Stomach (tissue), 9 donors: Measurements from ENCODE around the gene GOSR2. TPM values are rescaled to one million over a fixed set of nuclear protein-coding genes. Genes with fewer than 3 reads are reported as not detected.
"Not testable (repeated sequence)": the region's sequence is repeated elsewhere in the genome, so short reads cannot be mapped to it uniquely, and the experiment has no call there.

Source experiments
- DNase-seq, 2 donors: peaks; one replicate each; pipeline versions ENCODE4 v3.0.0 to v3.0.0-alpha.2; 2013 to 2019
- H3K27ac ChIP-seq, 5 donors: fragments of 200-600 bp in 4 of 5; sonication (generic) in 4 of 5; one replicate each; pipeline ENCODE4 v1.5.1; 2013 to 2019; ENCODE audit warnings: mild to moderate bottlenecking in 1 of 5, moderate library complexity in 1 of 5
- H3K27me3 ChIP-seq, 3 donors: fragments of 200-600 bp; sonication (generic); one replicate each; pipeline ENCODE4 v1.5.1; 2017 to 2019; ENCODE audit warnings: mixed run types in 1 of 3
- H3K36me3 ChIP-seq, 4 donors: fragments of 200-600 bp; sonication (generic); 1 replicate in 3 of 4; 2 replicates in 1 of 4; pipeline ENCODE4 v1.5.1; 2016 to 2019
- H3K4me1 ChIP-seq, 4 donors: fragments of 200-600 bp; sonication (generic); one replicate each; pipeline ENCODE4 v1.5.1; 2016 to 2019
- H3K4me3 ChIP-seq, 4 donors: fragments of 200-600 bp; sonication (generic) in 3 of 4; one replicate each; pipeline ENCODE4 v1.5.1; 2016 to 2019; ENCODE audit warnings: mild to moderate bottlenecking in 1 of 4
- H3K9me3 ChIP-seq, 4 donors: fragments of 200-600 bp; sonication (generic); one replicate each; pipeline ENCODE4 v1.5.1; 2016 to 2019
- EP300 ChIP-seq: sonication (generic); formaldehyde crosslinking; IDR thresholded peaks from one replicate; pipeline ENCODE4 v1.6.1; 2017; ENCODE audit warnings: antibody characterized with exemption
- POLR2A ChIP-seq, 4 donors: fragments of 450-650 bp; IDR thresholded peaks; one replicate each; pipeline ENCODE4 v1.6.1; 2016; ENCODE audit warnings: antibody characterized with exemption in 4 of 4, control low read depth in 2 of 4, mild to moderate bottlenecking in 1 of 4, moderate library complexity in 1 of 4
- POLR2AphosphoS5 ChIP-seq, 3 donors: sonication (generic); formaldehyde crosslinking; IDR thresholded peaks; one replicate each; pipeline ENCODE4 v1.6.1; 2016; ENCODE audit warnings: antibody characterized with exemption in 3 of 3
- WGBS, 5 donors: extraction: QIAGEN DNeasy Blood & Tissue Kit in 3 of 5; methylation state at CpG; one replicate each; pipeline versions ENCODE4 v1.1.5 to v1.1.7; 2013 to 2018; 5-methylcytosine and 5-hydroxymethylcytosine counted together
- intact Hi-C: fragments of 100-400 bp; cut with DNase I; formaldehyde crosslinking; loops from one replicate; pipeline ENCODE4 v1.15.1; 2023; ENCODE audit warnings: low total_unique reads
- polyA plus RNA-seq, 3 donors: library from polyadenylated mRNA; stranded (reverse); fragments of 200-250 nt; gene quantifications; one replicate each; pipeline ENCODE4 v1.2.3, GENCODE V29; 2013
- total RNA-seq, 5 donors: library from RNA; depleted of rRNA; stranded (reverse); fragments of >200 nt; gene quantifications; one replicate each; pipeline versions ENCODE4 v1.1.0 to v1.2.3, GENCODE V29; 2014 to 2016
- TF ChIP-seq, protein P1 (sequence below), 7 experiments: fragments of 450-650 bp in 4 of 7; fragments of 200-600 bp in 3 of 7; sonication (generic) in 3 of 7; IDR thresholded peaks; one replicate each; pipeline ENCODE4 v1.5.1; 2016 to 2019; ENCODE audit warnings: antibody characterized with exemption in 7 of 7, control low read depth in 2 of 7, mild to moderate bottlenecking in 1 of 7
- donor health status: healthy with polysubstance abuse.
- donor health status: Bipolar disorder and iron deficiency.
- donor health status: healthy.

Gene GOSR2
- total and polyA plus RNA-seq, 8 donors, result 15.3 to 84.0 (median 31.9) TPM

GRCh38 chr17:46984341-46984740 is 61.4 kb downstream of the GOSR2 start:
- Histone ChIP-seq H3K9me3 (no peaks in the 10 kb centered on the region), H3K27ac (peak overlapping the region in 3 of 5 donors; percentile 12 to 65 (median 62)), H3K36me3 (no peaks in the 10 kb centered on the region), H3K4me1 (peaks cover 4 to 14% (median 8%) of the 10 kb centered on the region in 4 donors), H3K4me3 (no peak overlapping the region), H3K27me3 (peaks cover 0 to 29% (median 7%) of the 10 kb centered on the region in 3 donors)
- TF ChIP-seq EP300, result no peak
- no peak for TF ChIP-seq POLR2A (IDR thresholded peaks at IDR 0.05)
- TF ChIP-seq, protein P1, sequence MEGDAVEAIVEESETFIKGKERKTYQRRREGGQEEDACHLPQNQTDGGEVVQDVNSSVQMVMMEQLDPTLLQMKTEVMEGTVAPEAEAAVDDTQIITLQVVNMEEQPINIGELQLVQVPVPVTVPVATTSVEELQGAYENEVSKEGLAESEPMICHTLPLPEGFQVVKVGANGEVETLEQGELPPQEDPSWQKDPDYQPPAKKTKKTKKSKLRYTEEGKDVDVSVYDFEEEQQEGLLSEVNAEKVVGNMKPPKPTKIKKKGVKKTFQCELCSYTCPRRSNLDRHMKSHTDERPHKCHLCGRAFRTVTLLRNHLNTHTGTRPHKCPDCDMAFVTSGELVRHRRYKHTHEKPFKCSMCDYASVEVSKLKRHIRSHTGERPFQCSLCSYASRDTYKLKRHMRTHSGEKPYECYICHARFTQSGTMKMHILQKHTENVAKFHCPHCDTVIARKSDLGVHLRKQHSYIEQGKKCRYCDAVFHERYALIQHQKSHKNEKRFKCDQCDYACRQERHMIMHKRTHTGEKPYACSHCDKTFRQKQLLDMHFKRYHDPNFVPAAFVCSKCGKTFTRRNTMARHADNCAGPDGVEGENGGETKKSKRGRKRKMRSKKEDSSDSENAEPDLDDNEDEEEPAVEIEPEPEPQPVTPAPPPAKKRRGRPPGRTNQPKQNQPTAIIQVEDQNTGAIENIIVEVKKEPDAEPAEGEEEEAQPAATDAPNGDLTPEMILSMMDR (IDR thresholded peaks at IDR 0.05), result no peak
- TF ChIP-seq POLR2AphosphoS5 (IDR thresholded peaks at IDR 0.05), result no peak
- WGBS, 5 donors, result 19 to 73% (median 32%) methylated on average over 6 of the region's 6 CpGs
- intact Hi-C loops, result no loop called here
- DNase-seq, result no peak

DNA sequence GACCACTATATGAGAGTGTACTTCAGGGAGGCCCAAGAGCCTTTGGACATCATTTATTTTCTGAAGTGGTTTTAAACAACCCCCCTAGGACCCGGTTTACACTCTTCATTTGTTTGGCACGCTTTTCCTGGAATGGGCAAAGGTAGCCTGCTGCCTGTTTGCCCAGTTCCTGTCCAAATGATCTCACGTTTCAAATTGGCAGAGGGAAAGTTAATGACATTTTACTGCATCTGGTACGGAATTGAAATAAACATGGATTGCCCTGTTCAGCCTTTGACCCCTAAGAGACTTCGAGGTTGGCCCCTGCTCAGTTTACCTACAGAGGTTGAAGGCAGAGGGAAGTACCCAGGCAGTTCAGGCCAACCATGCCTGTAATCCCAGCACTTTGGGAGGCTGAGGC is 61.9 kb downstream of the GOSR2 start:
- 15 to 41% (median 26%) methylated on average over 5 of the region's 5 CpGs for WGBS, 5 donors
- H3K27ac ChIP-seq, result peak overlapping the region in 2 of 5 donors; percentile 12 to 65
- DNase-seq, result peak; percentile 60 to 67
- H3K4me1 ChIP-seq, result peaks cover 0 to 10% (median 3%) of the 10 kb centered on the region in 4 donors
- intact Hi-C loops, result no loop called here
- H3K27me3 ChIP-seq, result peaks cover 0 to 23% (median 2%) of the 10 kb centered on the region in 3 donors
- no peaks in the 10 kb centered on the region for H3K36me3 ChIP-seq
- H3K4me3 ChIP-seq, result no peak overlapping the region
- no peaks in the 10 kb centered on the region for H3K9me3 ChIP-seq
- TF ChIP-seq POLR2AphosphoS5 (IDR thresholded peaks at IDR 0.05), result no peak
- no peak for TF ChIP-seq EP300
- TF ChIP-seq POLR2A (IDR thresholded peaks at IDR 0.05), result no peak
- TF ChIP-seq, protein P1 (IDR thresholded peaks at IDR 0.05), result no peak

DNA sequence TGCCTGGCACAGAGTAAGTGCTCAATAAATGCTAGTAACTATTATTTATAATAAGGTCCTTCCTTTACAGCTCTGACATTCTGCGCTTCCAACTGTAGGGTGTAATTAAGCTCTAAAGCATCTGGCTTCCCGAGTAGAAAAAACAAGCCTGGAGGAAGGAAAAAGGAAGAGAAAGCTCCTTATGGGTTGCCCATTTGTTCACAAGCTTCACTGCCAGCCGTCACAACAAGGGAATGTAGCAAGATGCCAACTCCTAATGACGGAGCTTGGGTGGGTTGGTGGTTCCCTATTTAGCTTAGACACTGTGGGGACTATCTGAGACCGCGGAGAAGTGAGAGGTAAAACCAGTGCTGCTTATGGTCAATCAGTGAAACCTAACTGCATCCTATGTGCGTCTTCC is 63.4 kb downstream of the GOSR2 start:
- 81 to 90% (median 88%) methylated on average over 7 of the region's 7 CpGs for WGBS, 5 donors
- Histone ChIP-seq H3K27me3 (peaks cover 0 to 9% (median 0%) of the 10 kb centered on the region in 3 donors), H3K4me1 (peaks cover 0 to 10% (median 3%) of the 10 kb centered on the region in 4 donors), H3K36me3 (no peaks in the 10 kb centered on the region), H3K27ac (no peak overlapping the region), H3K4me3 (no peak overlapping the region), H3K9me3 (no peaks in the 10 kb centered on the region)
- TF ChIP-seq EP300 (no peak), POLR2A (IDR thresholded peaks at IDR 0.05) (no peak)
- intact Hi-C loops, result no loop called here
- no peak for DNase-seq

GRCh38 chr17:46987927-46988326 is 65.0 kb downstream of the GOSR2 start:
- H3K27ac ChIP-seq, DNase-seq, H3K9me3 ChIP-seq, H3K27me3 ChIP-seq, intact Hi-C loops, H3K4me1 ChIP-seq, H3K4me3 ChIP-seq, H3K36me3 ChIP-seq: not testable (repeated sequence)
- 82 to 94% (median 90%) methylated on average over 5 of the region's 5 CpGs for WGBS, 5 donors

- no peak for DNase-seq
- no peaks in the 10 kb centered on the region for H3K27me3 ChIP-seq
- TF ChIP-seq, protein P1 (IDR thresholded peaks at IDR 0.05), result no peak
- TF ChIP-seq POLR2A (IDR thresholded peaks at IDR 0.05) (no peak), POLR2AphosphoS5 (IDR thresholded peaks at IDR 0.05) (no peak), EP300 (no peak)
- no peak overlapping the region for H3K4me3 ChIP-seq
- H3K36me3 ChIP-seq, result no peaks in the 10 kb centered on the region
- intact Hi-C loops, result no loop called here
- WGBS, 5 donors, result 60 to 92% (median 65%) methylated on average over 11 of the region's 11 CpGs
- peaks cover 0 to 9% (median under 1%) of the 10 kb centered on the region in 4 donors for H3K4me1 ChIP-seq
- H3K27ac ChIP-seq, result no peak overlapping the region
- no peaks in the 10 kb centered on the region for H3K9me3 ChIP-seq
These were observed 66.9 kb downstream of the GOSR2 start for GRCh38 chr17:46989637-46990431.
